Tibial nerve (tissue), 4 donors: Measurements from ENCODE around the gene SLC30A2.

Source experiments
- EP300 ChIP-seq, 2 donors: sonication (generic); formaldehyde crosslinking; IDR thresholded peaks; one replicate each; pipeline ENCODE4 v1.6.1; 2017; ENCODE audit warnings: antibody characterized with exemption in 2 of 2, mild to moderate bottlenecking in 1 of 2
- TF ChIP-seq, protein P1 (sequence below), 5 experiments: fragments of 200-600 bp in 3 of 5; fragments of 450-650 bp in 2 of 5; sonication (generic) in 3 of 5; IDR thresholded peaks; one replicate each; pipeline ENCODE4 v1.5.1; 2016 to 2019; ENCODE audit warnings: antibody characterized with exemption in 5 of 5, mild to moderate bottlenecking in 3 of 5, moderate library complexity in 2 of 5

DNA sequence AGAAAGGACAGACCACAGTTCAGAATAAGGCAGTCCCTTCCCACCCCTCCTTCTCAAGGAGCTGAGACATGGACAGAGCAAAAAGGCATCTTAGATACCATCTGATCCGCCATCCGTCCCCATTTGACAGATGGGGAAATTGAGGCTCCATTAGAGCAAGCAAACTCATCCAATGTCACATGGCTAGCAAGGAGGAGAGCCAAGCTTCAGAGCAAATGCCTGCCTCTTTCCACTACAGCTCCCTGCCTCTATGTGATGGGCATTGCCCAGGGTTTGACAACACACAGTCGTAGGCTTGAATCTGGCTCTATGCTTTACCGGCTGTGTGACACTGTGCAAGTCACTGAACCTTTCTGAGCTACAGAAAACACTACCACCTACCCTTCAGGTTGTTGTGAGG, 3.9 kb downstream of the SLC30A2 start:
- TF ChIP-seq, protein P1, sequence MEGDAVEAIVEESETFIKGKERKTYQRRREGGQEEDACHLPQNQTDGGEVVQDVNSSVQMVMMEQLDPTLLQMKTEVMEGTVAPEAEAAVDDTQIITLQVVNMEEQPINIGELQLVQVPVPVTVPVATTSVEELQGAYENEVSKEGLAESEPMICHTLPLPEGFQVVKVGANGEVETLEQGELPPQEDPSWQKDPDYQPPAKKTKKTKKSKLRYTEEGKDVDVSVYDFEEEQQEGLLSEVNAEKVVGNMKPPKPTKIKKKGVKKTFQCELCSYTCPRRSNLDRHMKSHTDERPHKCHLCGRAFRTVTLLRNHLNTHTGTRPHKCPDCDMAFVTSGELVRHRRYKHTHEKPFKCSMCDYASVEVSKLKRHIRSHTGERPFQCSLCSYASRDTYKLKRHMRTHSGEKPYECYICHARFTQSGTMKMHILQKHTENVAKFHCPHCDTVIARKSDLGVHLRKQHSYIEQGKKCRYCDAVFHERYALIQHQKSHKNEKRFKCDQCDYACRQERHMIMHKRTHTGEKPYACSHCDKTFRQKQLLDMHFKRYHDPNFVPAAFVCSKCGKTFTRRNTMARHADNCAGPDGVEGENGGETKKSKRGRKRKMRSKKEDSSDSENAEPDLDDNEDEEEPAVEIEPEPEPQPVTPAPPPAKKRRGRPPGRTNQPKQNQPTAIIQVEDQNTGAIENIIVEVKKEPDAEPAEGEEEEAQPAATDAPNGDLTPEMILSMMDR (IDR thresholded peaks at IDR 0.05): no peak
- no peak for TF ChIP-seq EP300 (IDR thresholded peaks at IDR 0.05)
